ENCODE measurements around the gene MAP7. TPM values are rescaled to one million over a fixed set of nuclear protein-coding genes. Genes with fewer than 3 reads are reported as not detected.

The MAP7 gene
- total RNA-seq, 2 donors from 2014 or later: 35.1 to 45.2 TPM

- intact Hi-C loops (cut with DNase I): loop anchor here (5.0 to 10.0 kb wide), 3 partner anchors 74 to 811 kb away; no protein-coding TSS in a partner anchor
- H3K36me3 ChIP-seq: no peaks in the 10 kb centered on the region
- 79% methylated on average over 4 of the region's 4 CpGs for WGBS
- no peaks in the 10 kb centered on the region for H3K4me1 ChIP-seq (replicated peaks)
- no peak overlapping the region for H3K27ac ChIP-seq
- H3K27me3 ChIP-seq (replicated peaks; ENCODE audit: insufficient read depth): no peaks in the 10 kb centered on the region
- TF ChIP-seq POLR2AphosphoS5 (IDR thresholded peaks at IDR 0.05) (no peak), POLR2A (IDR thresholded peaks at IDR 0.05) (no peak), CTCF (IDR thresholded peaks at IDR 0.05) (no peak)
- no peak for DNase-seq (ENCODE audit: low spot score)
- H3K9me3 ChIP-seq: no peaks in the 10 kb centered on the region
- no peak overlapping the region for H3K4me3 ChIP-seq
Observed at GRCh38 chr6:136318676-136319075, 231.5 kb downstream of the MAP7 start.

DNA sequence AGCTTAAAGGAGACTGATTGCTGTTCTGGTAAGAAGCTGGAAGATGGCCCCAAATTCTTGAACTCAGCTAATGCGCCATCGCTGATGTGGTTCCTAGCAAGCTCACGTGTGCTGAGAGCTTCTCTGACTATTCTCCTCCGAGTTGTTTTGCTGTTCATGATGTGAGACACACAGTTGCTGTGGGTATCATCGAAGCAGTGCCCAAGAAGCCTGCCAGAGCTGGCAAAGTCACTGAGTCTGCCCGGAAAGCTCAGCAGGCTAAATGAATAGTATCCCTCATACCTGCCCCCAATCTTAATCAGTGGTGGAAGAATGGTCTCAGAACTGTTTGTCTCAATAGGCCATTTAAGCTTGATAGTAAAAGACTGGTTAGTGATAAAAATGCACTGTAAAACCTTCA, 232.3 kb downstream of the MAP7 start:
- Histone ChIP-seq H3K4me1 (replicated peaks) (no peaks in the 10 kb centered on the region), H3K36me3 (no peaks in the 10 kb centered on the region), H3K27me3 (replicated peaks; ENCODE audit: insufficient read depth) (no peaks in the 10 kb centered on the region), H3K4me3 (no peak overlapping the region), H3K27ac (no peak overlapping the region), H3K9me3 (no peaks in the 10 kb centered on the region)
- no peak for DNase-seq (ENCODE audit: low spot score)
- no peak for TF ChIP-seq CTCF (IDR thresholded peaks at IDR 0.05)
- no peak for TF ChIP-seq POLR2A (IDR thresholded peaks at IDR 0.05)
- TF ChIP-seq POLR2AphosphoS5 (IDR thresholded peaks at IDR 0.05): no peak
- WGBS: 58% methylated on average over 6 of the region's 6 CpGs
- intact Hi-C loops (cut with DNase I): loop anchor here (5.0 to 10.0 kb wide), 3 partner anchors 73 to 811 kb away; no protein-coding TSS in a partner anchor

DNA sequence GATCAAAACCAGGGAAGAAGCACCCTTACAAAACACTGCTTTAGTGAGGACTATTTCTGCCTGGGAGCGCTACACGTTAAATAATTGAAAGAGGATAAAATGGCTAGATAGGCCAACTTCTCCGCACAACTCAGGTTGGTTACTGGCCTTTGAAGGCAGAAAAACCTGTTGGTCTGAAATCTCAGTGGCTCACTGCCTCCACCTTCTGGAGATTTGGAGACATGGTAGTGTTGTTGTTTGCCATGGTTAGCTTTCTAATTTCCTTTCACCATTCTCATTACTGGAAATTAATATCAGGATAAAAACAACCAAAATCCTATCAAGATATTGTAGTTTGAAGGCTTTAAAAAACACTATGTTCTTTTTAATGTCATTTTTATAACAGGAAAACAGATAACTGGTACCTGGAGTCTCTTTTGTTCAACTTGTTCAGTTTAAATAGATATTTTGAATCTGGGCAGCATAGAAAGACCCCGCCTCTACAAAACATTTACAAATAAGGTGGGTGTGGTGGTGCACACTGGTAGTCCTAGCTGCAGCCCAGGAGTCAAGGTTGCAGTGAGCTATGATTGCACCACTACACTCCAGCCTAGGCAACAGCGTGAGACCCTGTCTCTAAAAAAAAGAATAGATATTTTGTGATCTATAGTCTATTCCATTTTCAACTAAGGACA, 233.1 kb downstream of the MAP7 start:
- H3K27ac ChIP-seq: peak overlapping the region; percentile 27 to 38
- intact Hi-C loops (cut with DNase I): loop anchor here (5.0 to 10.0 kb wide), 3 partner anchors 72 to 810 kb away; no protein-coding TSS in a partner anchor
- 35% methylated on average over 5 of the region's 5 CpGs for WGBS

DNA sequence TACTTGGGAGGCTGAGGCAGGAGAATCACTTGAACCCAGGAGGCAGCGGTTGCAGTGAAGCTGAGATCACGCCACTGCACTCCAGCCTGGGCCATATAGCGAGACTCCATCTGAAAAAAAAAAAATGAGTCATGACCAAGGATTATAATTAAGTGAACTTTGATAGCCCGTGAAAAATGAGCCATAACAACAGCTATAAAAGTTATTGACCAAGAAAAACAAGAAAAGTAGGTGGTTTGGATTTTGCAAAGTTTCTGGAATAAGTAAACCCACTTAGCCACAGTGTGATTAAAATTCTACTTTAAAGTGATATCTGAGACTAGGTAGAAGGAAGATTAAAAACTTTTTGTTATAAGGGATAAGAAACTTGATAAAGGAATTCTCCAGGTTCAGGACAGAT, 234.6 kb downstream of the MAP7 start:
- TF ChIP-seq CTCF (IDR thresholded peaks at IDR 0.05) (no peak), POLR2A (IDR thresholded peaks at IDR 0.05) (no peak)
- Histone ChIP-seq H3K4me1 (replicated peaks) (no peaks in the 10 kb centered on the region), H3K27me3 (replicated peaks; ENCODE audit: insufficient read depth) (no peaks in the 10 kb centered on the region), H3K9me3 (no peaks in the 10 kb centered on the region), H3K4me3 (no peak overlapping the region), H3K36me3 (no peaks in the 10 kb centered on the region), H3K27ac (no peak overlapping the region)
- DNase-seq (ENCODE audit: low spot score): no peak
- intact Hi-C loops (cut with DNase I): loop anchor here (5.0 to 10.0 kb wide), 3 partner anchors 71 to 808 kb away; no protein-coding TSS in a partner anchor
- 82% methylated on average over 4 of the region's 4 CpGs for WGBS

More for the DNA sequence above, 233.1 kb downstream of the MAP7 start:
- H3K36me3 ChIP-seq: no peaks in the 10 kb centered on the region
- no peaks in the 10 kb centered on the region for H3K27me3 ChIP-seq (replicated peaks; ENCODE audit: insufficient read depth)
- H3K9me3 ChIP-seq: no peaks in the 10 kb centered on the region
- peak; percentile 67 for DNase-seq (ENCODE audit: low spot score)
- TF ChIP-seq POLR2AphosphoS5 (IDR thresholded peaks at IDR 0.05): peak; percentile 82
- TF ChIP-seq CTCF (IDR thresholded peaks at IDR 0.05): peak; percentile 53 to 91 (median 80)
- no peak for TF ChIP-seq POLR2A (IDR thresholded peaks at IDR 0.05)
- no peak overlapping the region for H3K4me3 ChIP-seq
- H3K4me1 ChIP-seq (replicated peaks): no peaks in the 10 kb centered on the region

GRCh38 chr6:136312975-136313374, 237.2 kb downstream of the MAP7 start:
- H3K4me3 ChIP-seq: no peak overlapping the region
- H3K27me3 ChIP-seq (replicated peaks; ENCODE audit: insufficient read depth): no peaks in the 10 kb centered on the region
- intact Hi-C loops (cut with DNase I): loop anchor here (10.0 kb wide), 2 partner anchors 68 to 778 kb away; no protein-coding TSS in a partner anchor
- no peak overlapping the region for H3K27ac ChIP-seq
- no peaks in the 10 kb centered on the region for H3K9me3 ChIP-seq
- H3K4me1 ChIP-seq (replicated peaks): no peaks in the 10 kb centered on the region
- no peak for DNase-seq (ENCODE audit: low spot score)
- H3K36me3 ChIP-seq: no peaks in the 10 kb centered on the region
- TF ChIP-seq POLR2A (IDR thresholded peaks at IDR 0.05) (no peak), POLR2AphosphoS5 (IDR thresholded peaks at IDR 0.05) (no peak)
- WGBS: 86% methylated on average over 3 of the region's 3 CpGs
